Uterus (tissue), 2 donors: ENCODE data around the gene ITK.

ENCODE experiments used
- POLR2A ChIP-seq, 2 donors: fragments of 450-650 bp; IDR thresholded peaks; one replicate each; pipeline ENCODE4 v1.6.1; 2016; ENCODE audit warnings: antibody characterized with exemption in 2 of 2, mild to moderate bottlenecking in 1 of 2, moderate library complexity in 1 of 2
- TF ChIP-seq, protein P1 (sequence below), 4 experiments: fragments of 200-600 bp in 2 of 4; fragments of 450-650 bp in 2 of 4; sonication (generic) in 2 of 4; IDR thresholded peaks; one replicate each; pipeline ENCODE4 v1.5.1; 2016 to 2019; ENCODE audit warnings: antibody characterized with exemption in 4 of 4, mild to moderate bottlenecking in 2 of 4, moderate library complexity in 1 of 4

DNA sequence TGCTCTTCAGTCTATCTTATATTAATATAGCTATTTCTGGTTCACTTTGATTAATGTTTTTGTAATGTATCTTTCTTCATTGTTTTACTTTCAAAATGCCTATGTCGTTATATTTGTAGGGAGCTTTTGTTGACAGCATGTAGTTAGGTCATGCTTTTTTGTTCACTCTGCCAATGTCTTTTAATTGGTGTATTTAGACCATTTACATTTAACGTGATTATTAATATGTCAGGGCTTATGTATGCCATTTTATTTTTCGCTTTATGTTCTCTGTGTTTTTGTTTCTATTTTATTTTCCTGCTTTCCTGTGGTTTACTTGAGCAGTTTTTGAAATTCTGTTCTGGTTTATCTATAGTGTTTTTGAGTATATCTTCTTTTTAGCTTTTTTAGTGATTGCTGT, 25.3 kb upstream of the ITK start:
- TF ChIP-seq, protein P1, sequence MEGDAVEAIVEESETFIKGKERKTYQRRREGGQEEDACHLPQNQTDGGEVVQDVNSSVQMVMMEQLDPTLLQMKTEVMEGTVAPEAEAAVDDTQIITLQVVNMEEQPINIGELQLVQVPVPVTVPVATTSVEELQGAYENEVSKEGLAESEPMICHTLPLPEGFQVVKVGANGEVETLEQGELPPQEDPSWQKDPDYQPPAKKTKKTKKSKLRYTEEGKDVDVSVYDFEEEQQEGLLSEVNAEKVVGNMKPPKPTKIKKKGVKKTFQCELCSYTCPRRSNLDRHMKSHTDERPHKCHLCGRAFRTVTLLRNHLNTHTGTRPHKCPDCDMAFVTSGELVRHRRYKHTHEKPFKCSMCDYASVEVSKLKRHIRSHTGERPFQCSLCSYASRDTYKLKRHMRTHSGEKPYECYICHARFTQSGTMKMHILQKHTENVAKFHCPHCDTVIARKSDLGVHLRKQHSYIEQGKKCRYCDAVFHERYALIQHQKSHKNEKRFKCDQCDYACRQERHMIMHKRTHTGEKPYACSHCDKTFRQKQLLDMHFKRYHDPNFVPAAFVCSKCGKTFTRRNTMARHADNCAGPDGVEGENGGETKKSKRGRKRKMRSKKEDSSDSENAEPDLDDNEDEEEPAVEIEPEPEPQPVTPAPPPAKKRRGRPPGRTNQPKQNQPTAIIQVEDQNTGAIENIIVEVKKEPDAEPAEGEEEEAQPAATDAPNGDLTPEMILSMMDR (IDR thresholded peaks at IDR 0.05) = no peak
- TF ChIP-seq POLR2A (IDR thresholded peaks at IDR 0.05) = no peak
